Activated CD8-positive, alpha-beta T cell treated with anti-CD3 and anti-CD28 coated beads for 36 hours (primary cell): ENCODE measurements around the gene CELF2. TPM values are rescaled to one million over a fixed set of nuclear protein-coding genes. Genes with fewer than 3 reads are reported as not detected.

Experiments used
- ATAC-seq: fragments of 200-7000 bp; cut with Tn5 transposase; one replicate; pipeline ENCODE4 v1.10.0; 2021; ENCODE audit warnings: mild to moderate bottlenecking, moderate library complexity
- CTCF ChIA-PET: fragments of 350-600 bp; sonication (Branson Sonifier 250); formaldehyde crosslinking; loops from one replicate; lab custom pipeline; 2021; ENCODE audit warnings: antibody characterized with exemption; lab: Charles Lee
- POLR2A ChIA-PET: fragments of 350-600 bp; sonication (Branson Sonifier 250); formaldehyde crosslinking; loops from one replicate; lab custom pipeline; 2021; ENCODE audit warnings: antibody characterized with exemption; lab: Charles Lee
- DNase-seq: peaks from one replicate; pipeline ENCODE4 v3.0.0-alpha.2; 2020
- H3K27ac Mint-ChIP-seq: one replicate; pipeline ENCODE4 v1.8.0; 2021; ENCODE audit warnings: mild to moderate bottlenecking, mixed read lengths
- H3K27me3 Mint-ChIP-seq: one replicate; pipeline ENCODE4 v1.8.0; 2021; ENCODE audit warnings: mixed read lengths
- H3K36me3 Mint-ChIP-seq: one replicate; pipeline ENCODE4 v1.8.0; 2021; ENCODE audit warnings: low read depth, mixed read lengths
- H3K4me1 Mint-ChIP-seq: one replicate; pipeline ENCODE4 v1.8.0; 2021; ENCODE audit warnings: low read depth, mixed read lengths
- H3K4me3 Mint-ChIP-seq: one replicate; pipeline ENCODE4 v1.8.0; 2021; ENCODE audit warnings: mild to moderate bottlenecking, moderate library complexity, mixed read lengths
- H3K9me3 Mint-ChIP-seq: one replicate; pipeline ENCODE4 v1.8.0; 2021; ENCODE audit warnings: mixed read lengths
- CTCF ChIP-seq: fragments of 200-600 bp; IDR thresholded peaks from one replicate; pipeline ENCODE4 v1.8.0; 2022; ENCODE audit warnings: antibody characterized with exemption, mild to moderate bottlenecking
- intact Hi-C: fragments of 100-400 bp; cut with micrococcal nuclease; formaldehyde crosslinking; loops from one replicate; pipeline ENCODE4 v1.10.0; 2022
- total RNA-seq, 2 experiments: library from RNA; stranded (reverse); gene quantifications; one replicate each; pipeline ENCODE4 v1.2.3, GENCODE V29; 2021

CELF2 gene
- total RNA-seq, 2 experiments from 2014 or later, result 132 to 133 TPM

DNA sequence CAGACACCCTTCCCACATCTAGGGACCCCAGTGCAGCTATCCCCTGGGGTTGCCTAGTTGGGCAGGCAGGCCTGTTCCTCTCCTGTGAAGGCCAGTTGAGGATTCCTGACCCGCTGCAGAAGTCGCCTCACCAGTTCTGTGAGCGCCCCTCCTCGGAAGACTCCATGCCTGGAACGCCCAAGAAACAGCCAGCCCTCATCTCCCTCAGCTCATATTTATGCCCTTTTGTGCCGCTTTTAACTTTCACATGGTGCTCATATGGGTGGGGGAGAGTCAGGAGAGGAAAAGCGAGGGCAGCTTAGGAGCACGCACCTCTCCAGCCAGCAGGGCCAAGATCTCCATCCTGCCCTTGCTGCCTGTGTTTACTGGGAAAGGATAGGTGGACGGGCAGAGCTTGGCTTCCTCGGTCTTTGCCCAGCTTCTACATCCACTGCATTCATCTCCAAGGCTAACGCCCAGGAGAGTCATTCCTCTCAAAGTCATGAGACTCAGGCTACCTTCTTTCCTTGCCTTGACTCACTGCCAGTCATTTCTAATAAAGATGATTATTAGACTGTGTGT is 307.2 kb downstream of the CELF2 start:
- Mint-ChIP-seq H3K4me3 (no peak overlapping the region), H3K27me3 (no peaks in the 10 kb centered on the region), H3K4me1 (peaks cover 58% of the 10 kb centered on the region), H3K36me3 (peaks cover 82% of the 10 kb centered on the region), H3K9me3 (no peaks in the 10 kb centered on the region), H3K27ac (peak overlapping the region; percentile 62)
- ChIA-PET CTCF (no interaction called here), POLR2A (interaction anchor here (1.0 to 1.2 kb wide), 3 partner anchors 10 to 13 kb away, joined by 3 to 4 read pairs (median 3); no protein-coding TSS in a partner anchor)
- no peak for DNase-seq
- no peak for TF ChIP-seq CTCF
- ATAC-seq, result no peak
- intact Hi-C loops, result no loop called here

DNA sequence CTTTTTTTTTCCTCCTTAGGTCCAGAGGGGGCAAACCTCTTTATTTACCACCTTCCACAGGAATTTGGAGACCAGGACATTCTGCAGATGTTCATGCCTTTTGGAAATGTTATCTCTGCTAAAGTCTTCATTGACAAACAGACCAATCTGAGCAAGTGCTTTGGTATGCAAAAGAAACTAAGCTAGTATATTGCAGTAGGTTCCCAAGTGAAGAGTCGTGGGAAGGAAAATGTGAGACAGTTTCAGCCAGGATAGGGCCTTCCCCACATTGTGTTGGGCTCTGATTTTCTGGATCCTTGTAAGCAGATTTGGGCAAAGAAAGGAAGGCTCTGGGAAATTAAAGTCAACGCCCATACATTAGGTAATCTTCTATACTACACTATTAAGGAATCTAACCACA is 308.1 kb downstream of the CELF2 start:
- peak overlapping the region; percentile 62 for H3K27ac Mint-ChIP-seq
- H3K36me3 Mint-ChIP-seq, result peaks cover 80% of the 10 kb centered on the region
- ChIA-PET CTCF (no interaction called here), POLR2A (no interaction called here)
- intact Hi-C loops, result no loop called here
- DNase-seq, result no peak
- H3K4me1 Mint-ChIP-seq, result peaks cover 57% of the 10 kb centered on the region
- no peak overlapping the region for H3K4me3 Mint-ChIP-seq
- no peak for TF ChIP-seq CTCF
- no peaks in the 10 kb centered on the region for H3K27me3 Mint-ChIP-seq
- H3K9me3 Mint-ChIP-seq, result no peaks in the 10 kb centered on the region
- ATAC-seq, result no peak

GRCh38 chr10:11326241-11326640 is 308.6 kb downstream of the CELF2 start:
- Mint-ChIP-seq H3K27ac (peak overlapping the region; percentile 68), H3K4me3 (no peak overlapping the region), H3K4me1 (peaks cover 54% of the 10 kb centered on the region), H3K36me3 (peaks cover 75% of the 10 kb centered on the region), H3K9me3 (no peaks in the 10 kb centered on the region), H3K27me3 (no peaks in the 10 kb centered on the region)
- ChIA-PET CTCF (no interaction called here), POLR2A (interaction anchor here (3.0 kb wide), 1 partner anchor 9 kb away, joined by 7 read pairs; no protein-coding TSS in a partner anchor)
- intact Hi-C loops, result no loop called here
- no peak for TF ChIP-seq CTCF
- no peak for ATAC-seq
- no peak for DNase-seq

- Mint-ChIP-seq H3K27ac (peak overlapping the region; percentile 68), H3K4me3 (no peak overlapping the region), H3K27me3 (no peaks in the 10 kb centered on the region), H3K9me3 (no peaks in the 10 kb centered on the region), H3K36me3 (peaks cover 73% of the 10 kb centered on the region), H3K4me1 (peaks cover 51% of the 10 kb centered on the region)
- DNase-seq (no peak), ATAC-seq (no peak)
- POLR2A ChIA-PET, result interaction anchor here (3.0 kb wide), 1 partner anchor 10 kb away, joined by 7 read pairs; no protein-coding TSS in a partner anchor
- TF ChIP-seq CTCF, result no peak
- intact Hi-C loops, result no loop called here
- CTCF ChIA-PET, result interaction anchor here (1.0 to 1.5 kb wide), 2 partner anchors 9 to 10 kb away, joined by 5 read pairs; no protein-coding TSS in a partner anchor
These were observed 309.4 kb downstream of the CELF2 start for GRCh38 chr10:11326913-11327616.
